C4-2B (cell line): ENCODE data around the gene EIF3K.

Experiments used
- CTCF ChIP-seq: fragments of 450-650 bp; conservative IDR thresholded peaks from 2 replicates; pipeline ENCODE4 v1.5.1; 2017; ENCODE audit warnings: mild to moderate bottlenecking
- ZFX ChIP-seq: fragments of 450-650 bp; IDR thresholded peaks from 2 replicates; pipeline ENCODE4 v1.6.1; 2017

GRCh38 chr19:38679839-38680238 lies 60.9 kb downstream of the EIF3K start:
- TF ChIP-seq CTCF: no peak
- no peak for TF ChIP-seq ZFX
